Epithelial cell of esophagus (primary cell): ENCODE measurements around the gene LRRC36.

Experiments used
- DNase-seq: peaks from one replicate; pipeline ENCODE4 v3.0.0; 2010; ENCODE audit warnings: low read depth
- H3K4me3 ChIP-seq: 2 replicates; pipeline ENCODE4 v1.5.1; 2011; ENCODE audit warnings: mild to moderate bottlenecking, low read length, control low read depth
- TF ChIP-seq, protein P1 (sequence below): IDR thresholded peaks from 2 replicates; pipeline ENCODE4 v1.5.1; 2011; ENCODE audit warnings: low read depth, mild to moderate bottlenecking, low read length, control low read depth, inconsistent platforms; ENCODE audit not compliant: insufficient read depth; ENCODE audit errors: missing control alignments

Gene LRRC36

DNA sequence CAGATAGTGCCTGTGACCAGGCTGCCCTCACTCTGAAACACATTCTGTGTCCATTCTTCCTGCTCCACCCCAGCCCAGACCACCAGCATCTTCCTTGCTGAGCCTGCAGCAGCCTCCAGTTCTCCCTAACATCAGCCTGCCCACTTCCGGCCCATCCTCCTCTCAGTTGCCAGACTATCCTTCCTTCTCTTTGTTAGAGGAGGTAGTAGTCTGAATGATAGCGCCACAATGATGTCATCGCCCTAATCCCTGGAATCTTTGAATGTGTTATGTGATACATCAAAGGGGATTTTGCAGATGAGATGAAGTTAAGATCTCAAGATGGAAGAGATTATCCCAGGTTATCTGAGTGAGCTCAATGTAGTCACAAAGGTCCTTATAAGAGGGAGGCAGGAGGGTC lies 92.9 kb downstream of the LRRC36 start:
- TF ChIP-seq, protein P1, sequence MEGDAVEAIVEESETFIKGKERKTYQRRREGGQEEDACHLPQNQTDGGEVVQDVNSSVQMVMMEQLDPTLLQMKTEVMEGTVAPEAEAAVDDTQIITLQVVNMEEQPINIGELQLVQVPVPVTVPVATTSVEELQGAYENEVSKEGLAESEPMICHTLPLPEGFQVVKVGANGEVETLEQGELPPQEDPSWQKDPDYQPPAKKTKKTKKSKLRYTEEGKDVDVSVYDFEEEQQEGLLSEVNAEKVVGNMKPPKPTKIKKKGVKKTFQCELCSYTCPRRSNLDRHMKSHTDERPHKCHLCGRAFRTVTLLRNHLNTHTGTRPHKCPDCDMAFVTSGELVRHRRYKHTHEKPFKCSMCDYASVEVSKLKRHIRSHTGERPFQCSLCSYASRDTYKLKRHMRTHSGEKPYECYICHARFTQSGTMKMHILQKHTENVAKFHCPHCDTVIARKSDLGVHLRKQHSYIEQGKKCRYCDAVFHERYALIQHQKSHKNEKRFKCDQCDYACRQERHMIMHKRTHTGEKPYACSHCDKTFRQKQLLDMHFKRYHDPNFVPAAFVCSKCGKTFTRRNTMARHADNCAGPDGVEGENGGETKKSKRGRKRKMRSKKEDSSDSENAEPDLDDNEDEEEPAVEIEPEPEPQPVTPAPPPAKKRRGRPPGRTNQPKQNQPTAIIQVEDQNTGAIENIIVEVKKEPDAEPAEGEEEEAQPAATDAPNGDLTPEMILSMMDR = no peak
- no peak for DNase-seq
- H3K4me3 ChIP-seq = no peak overlapping the region

DNA sequence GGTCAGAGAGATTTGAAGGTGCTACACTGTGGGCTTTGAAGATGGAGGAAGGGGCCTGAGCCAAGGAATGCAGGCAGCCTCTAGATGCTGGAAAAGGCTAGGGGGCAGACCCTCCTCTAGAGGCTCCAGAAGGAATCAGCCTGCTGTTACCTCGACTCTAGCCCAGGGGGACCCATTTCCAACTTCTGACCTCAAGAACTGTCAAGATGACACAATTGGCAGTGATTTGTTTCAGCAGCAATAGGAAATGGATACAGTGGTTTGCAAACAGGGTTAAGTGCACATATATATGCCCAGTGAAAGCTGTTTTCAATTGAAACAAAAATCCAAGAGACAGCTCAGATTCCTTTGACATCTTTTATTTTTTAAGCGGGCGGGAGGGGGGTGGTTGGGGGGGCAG lies 93.3 kb downstream of the LRRC36 start:
- DNase-seq = no peak
- TF ChIP-seq, protein P1 = no peak
- H3K4me3 ChIP-seq = no peak overlapping the region

DNA sequence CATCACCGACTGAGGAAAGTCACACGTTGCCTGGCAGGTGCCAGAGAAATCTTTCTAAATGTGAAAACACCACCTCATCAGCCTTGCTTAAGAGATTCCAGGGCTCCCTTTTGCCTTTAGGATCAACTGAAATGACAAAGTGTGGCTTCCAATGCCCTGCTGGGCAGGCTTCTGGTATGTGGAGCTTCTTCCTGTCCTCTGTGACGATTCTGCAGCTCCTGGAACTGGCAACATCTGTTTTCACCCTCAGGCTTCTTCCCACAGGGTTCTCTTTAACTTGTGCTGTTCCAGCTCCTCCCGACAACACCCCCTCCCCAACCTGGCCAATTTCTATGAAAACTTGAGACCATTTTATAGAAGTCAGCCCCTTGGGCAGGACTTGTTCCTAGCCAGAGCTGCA lies 94.4 kb downstream of the LRRC36 start:
- TF ChIP-seq, protein P1 = no peak
- no peak for DNase-seq
- H3K4me3 ChIP-seq = no peak overlapping the region

DNA sequence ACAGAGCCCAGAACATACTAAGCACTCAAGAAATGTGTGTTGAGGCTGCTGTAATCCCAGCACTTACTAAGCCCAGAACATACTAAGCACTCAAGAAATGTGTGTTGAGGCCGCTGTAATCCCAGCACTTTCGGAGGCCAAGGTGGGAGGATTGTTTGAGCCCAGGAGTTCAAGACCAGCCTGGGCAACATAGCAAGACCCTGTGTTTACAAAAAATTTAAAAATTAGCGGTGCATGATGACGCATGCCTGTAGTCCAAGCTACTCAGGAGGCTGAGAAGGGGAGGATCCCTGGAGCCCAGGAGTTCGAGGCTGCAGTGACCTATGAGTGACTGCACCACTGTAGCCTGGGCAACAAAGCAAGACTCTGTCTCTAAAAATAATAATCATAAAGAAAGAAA lies 96.4 kb downstream of the LRRC36 start:
- no peak for DNase-seq
- TF ChIP-seq, protein P1 = no peak
- H3K4me3 ChIP-seq = no peak overlapping the region

DNA sequence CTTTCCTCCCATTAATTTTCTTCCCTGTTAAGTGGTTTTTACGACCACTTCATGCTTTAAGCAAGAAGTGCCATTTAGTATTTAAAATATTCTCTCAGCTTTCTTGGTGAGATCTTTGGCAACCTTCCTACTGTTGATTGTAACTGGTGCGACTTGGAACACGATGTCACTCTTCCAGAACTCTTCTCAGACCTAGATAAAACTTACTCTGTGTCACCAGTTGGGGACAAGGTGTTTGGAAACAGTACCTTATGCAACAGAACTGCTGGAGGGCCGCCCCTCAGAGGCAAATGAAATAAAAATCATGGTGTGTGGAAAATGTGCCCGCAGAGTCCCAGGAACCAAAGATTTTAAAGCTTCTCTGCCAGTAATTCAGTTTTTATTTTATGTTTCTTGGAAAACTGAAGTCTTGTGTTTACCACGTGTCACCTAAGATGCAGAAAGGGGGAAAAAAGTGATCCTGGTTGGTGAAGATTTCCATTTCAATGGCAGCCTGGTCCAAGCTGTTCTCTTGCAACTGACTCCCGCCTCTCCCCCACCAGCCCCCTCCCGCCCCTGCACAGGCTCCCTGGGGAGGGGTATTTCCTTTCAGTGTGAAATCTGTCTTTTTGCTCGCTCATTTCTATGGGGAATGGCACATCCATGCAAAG lies 97.1 kb downstream of the LRRC36 start:
- TF ChIP-seq, protein P1 = no peak
- no peak overlapping the region for H3K4me3 ChIP-seq

DNA sequence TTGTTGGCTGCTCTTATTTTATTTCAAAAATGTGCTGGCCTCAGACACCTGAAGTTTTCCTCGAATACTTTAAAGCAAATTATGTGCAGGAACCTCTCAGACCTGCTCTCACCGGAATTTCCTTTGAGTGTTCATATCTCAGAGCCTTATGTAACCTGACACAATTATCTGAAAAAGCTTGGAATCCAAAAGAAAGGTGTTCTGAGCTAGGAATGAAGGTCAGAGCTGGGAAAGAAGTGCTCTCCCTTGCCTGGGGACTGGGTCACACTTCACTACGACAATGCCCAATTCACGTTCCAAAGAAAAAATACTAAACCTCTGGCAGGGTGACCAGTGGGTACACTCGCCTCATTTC lies 97.6 kb downstream of the LRRC36 start:
- H3K4me3 ChIP-seq = no peak overlapping the region
- DNase-seq = no peak
- TF ChIP-seq, protein P1 = no peak

More for the DNA sequence above, 97.1 kb downstream of the LRRC36 start:
- no peak for DNase-seq

DNA sequence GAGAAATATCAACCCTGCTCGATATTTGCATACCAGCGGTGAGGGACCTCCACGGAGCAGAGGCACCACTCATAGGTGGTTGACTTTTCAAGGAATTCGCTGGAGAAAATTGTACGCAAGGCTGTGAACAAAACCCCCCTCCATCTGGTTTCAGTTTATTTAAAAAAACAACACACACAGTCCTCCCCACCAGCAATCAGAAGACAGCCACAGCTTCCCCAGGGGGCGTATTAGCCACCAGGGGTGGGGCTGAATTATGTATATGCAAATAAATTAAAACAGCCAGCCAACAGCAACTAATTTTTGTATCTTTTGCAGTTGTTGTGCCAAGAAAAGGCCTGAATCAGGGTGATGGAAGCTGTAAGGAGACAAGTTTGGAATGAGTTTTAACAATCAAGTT lies 98.4 kb downstream of the LRRC36 start:
- no peak for DNase-seq
- TF ChIP-seq, protein P1 = no peak
- H3K4me3 ChIP-seq = no peak overlapping the region
